ENCODE data around the gene TLE4. TPM values are rescaled to one million over a fixed set of nuclear protein-coding genes. Genes with fewer than 3 reads are reported as not detected.

TLE4 gene
- total RNA-seq, 2 donors from 2014 or later, result 9.7 to 130 TPM

DNA sequence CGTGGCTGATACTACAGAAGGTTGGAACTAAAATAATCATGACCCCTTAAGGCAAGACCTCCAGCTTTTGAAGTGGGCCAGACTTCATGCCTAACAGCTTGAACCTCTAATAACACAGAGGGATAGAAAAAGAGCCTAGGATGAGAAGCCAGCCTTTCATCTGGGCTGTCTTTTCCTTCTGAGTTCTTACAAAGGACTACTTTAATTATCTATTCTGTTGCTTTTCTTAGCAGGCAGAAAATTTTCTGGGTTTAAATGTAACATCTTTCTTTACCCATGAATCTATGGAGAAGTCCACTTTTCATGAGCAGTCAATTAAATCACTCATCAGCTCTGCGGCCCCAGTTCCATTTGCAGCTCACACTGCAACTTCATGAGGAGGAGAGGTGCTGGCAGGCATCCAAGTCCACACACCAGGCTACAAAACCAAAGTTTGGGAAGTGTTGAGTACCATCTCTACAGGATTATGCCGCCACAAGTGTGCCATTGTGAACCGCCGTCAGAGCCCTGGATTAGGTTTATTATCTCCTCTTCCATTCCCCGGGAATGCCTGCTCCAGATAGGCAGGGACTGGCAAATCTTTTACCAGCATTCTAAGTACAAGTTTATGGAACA lies 192.0 kb downstream of the TLE4 start:
- DNase-seq (ENCODE audit: low spot score), result no peak
- 82% methylated on average over 6 of the region's 6 CpGs for WGBS
- H3K4me3 ChIP-seq, result no peak overlapping the region
- H3K4me1 ChIP-seq (replicated peaks), result no peaks in the 10 kb centered on the region
- no peak for TF ChIP-seq POLR2AphosphoS5 (IDR thresholded peaks at IDR 0.05)
- no peak for TF ChIP-seq POLR2A (IDR thresholded peaks at IDR 0.05)
- TF ChIP-seq, protein P1, sequence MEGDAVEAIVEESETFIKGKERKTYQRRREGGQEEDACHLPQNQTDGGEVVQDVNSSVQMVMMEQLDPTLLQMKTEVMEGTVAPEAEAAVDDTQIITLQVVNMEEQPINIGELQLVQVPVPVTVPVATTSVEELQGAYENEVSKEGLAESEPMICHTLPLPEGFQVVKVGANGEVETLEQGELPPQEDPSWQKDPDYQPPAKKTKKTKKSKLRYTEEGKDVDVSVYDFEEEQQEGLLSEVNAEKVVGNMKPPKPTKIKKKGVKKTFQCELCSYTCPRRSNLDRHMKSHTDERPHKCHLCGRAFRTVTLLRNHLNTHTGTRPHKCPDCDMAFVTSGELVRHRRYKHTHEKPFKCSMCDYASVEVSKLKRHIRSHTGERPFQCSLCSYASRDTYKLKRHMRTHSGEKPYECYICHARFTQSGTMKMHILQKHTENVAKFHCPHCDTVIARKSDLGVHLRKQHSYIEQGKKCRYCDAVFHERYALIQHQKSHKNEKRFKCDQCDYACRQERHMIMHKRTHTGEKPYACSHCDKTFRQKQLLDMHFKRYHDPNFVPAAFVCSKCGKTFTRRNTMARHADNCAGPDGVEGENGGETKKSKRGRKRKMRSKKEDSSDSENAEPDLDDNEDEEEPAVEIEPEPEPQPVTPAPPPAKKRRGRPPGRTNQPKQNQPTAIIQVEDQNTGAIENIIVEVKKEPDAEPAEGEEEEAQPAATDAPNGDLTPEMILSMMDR (IDR thresholded peaks at IDR 0.05), result no peak
- H3K27ac ChIP-seq, result no peak overlapping the region
- H3K9me3 ChIP-seq, result no peaks in the 10 kb centered on the region
- H3K36me3 ChIP-seq, result no peaks in the 10 kb centered on the region
- intact Hi-C loops (cut with DNase I), result no loop called here
- no peaks in the 10 kb centered on the region for H3K27me3 ChIP-seq (replicated peaks; ENCODE audit: insufficient read depth)

DNA sequence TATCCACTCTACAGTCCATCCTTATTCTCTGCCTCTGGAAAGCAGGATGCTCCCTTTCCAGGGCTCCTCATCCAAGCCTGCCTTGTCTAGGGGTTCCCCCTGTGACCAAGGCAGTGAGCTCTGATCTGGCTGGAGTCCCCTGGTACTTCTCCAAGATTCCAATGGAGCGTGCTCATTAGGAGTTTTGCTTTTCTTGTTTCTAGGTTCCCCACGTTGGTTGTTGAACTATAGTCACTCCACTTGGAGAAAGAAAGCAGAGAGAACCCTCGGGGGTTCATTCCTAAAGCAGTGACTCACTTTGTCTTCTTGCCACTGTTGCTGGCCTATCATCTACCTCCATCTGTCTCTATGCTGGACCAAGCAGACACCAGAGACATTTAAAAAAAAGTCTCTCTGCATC lies 192.6 kb downstream of the TLE4 start:
- TF ChIP-seq, protein P1 (IDR thresholded peaks at IDR 0.05), result no peak
- no peak for TF ChIP-seq POLR2A (IDR thresholded peaks at IDR 0.05)
- no peak for TF ChIP-seq POLR2AphosphoS5 (IDR thresholded peaks at IDR 0.05)
- intact Hi-C loops (cut with DNase I), result no loop called here
- Histone ChIP-seq H3K36me3 (no peaks in the 10 kb centered on the region), H3K4me1 (replicated peaks) (no peaks in the 10 kb centered on the region), H3K27ac (no peak overlapping the region), H3K9me3 (no peaks in the 10 kb centered on the region), H3K27me3 (replicated peaks; ENCODE audit: insufficient read depth) (no peaks in the 10 kb centered on the region), H3K4me3 (no peak overlapping the region)
- no peak for DNase-seq (ENCODE audit: low spot score)
- 34% methylated on average over 3 of the region's 3 CpGs for WGBS

- Histone ChIP-seq H3K4me3 (no peak overlapping the region), H3K4me1 (replicated peaks) (no peaks in the 10 kb centered on the region), H3K27ac (no peak overlapping the region), H3K27me3 (replicated peaks; ENCODE audit: insufficient read depth) (no peaks in the 10 kb centered on the region), H3K9me3 (no peaks in the 10 kb centered on the region), H3K36me3 (no peaks in the 10 kb centered on the region)
- TF ChIP-seq, protein P1 (IDR thresholded peaks at IDR 0.05), result no peak
- no peak for TF ChIP-seq POLR2A (IDR thresholded peaks at IDR 0.05)
- TF ChIP-seq POLR2AphosphoS5 (IDR thresholded peaks at IDR 0.05), result no peak
- intact Hi-C loops (cut with DNase I), result no loop called here
- 60% methylated on average over 6 of the region's 6 CpGs for whole genome bisulfite sequencing
- no peak for DNase-seq (ENCODE audit: low spot score)
These were observed 193.7 kb downstream of the TLE4 start for GRCh38 chr9:79765466-79765865.

- H3K36me3 ChIP-seq, result no peaks in the 10 kb centered on the region
- WGBS, result 93% methylated on average over 5 of the region's 5 CpGs
- no peaks in the 10 kb centered on the region for H3K27me3 ChIP-seq (replicated peaks; ENCODE audit: insufficient read depth)
- intact Hi-C loops (cut with DNase I), result no loop called here
- DNase-seq (ENCODE audit: low spot score), result no peak
- H3K4me3 ChIP-seq, result no peak overlapping the region
- no peak overlapping the region for H3K27ac ChIP-seq
- TF ChIP-seq, protein P1 (IDR thresholded peaks at IDR 0.05), result no peak
- TF ChIP-seq POLR2AphosphoS5 (IDR thresholded peaks at IDR 0.05) (no peak), POLR2A (IDR thresholded peaks at IDR 0.05) (no peak)
- no peaks in the 10 kb centered on the region for H3K4me1 ChIP-seq (replicated peaks)
- H3K9me3 ChIP-seq, result no peaks in the 10 kb centered on the region
These were observed 194.3 kb downstream of the TLE4 start for GRCh38 chr9:79766091-79766490.

DNA sequence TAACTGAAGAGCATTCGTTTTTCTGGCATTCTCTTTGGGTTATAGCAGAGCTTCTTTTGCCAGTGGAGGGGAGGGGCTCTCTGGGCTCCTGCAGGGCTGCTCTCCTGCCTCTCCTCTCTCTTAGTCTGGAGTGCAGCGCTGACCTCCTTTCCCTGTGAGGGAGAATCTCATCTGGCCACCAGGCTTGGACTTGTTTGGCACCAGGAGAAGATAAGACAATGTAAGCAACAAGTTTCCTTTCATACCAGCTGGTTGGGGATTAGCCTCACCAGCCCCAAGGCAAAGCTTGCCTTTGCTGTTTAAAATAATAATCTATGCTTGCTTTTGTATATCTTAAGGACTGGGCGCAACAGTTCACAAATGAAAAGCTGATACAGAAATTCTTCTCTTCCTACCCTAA lies 196.4 kb downstream of the TLE4 start:
- no peak for TF ChIP-seq POLR2A (IDR thresholded peaks at IDR 0.05)
- TF ChIP-seq POLR2AphosphoS5 (IDR thresholded peaks at IDR 0.05), result no peak
- TF ChIP-seq, protein P1 (IDR thresholded peaks at IDR 0.05), result no peak
- Histone ChIP-seq H3K4me1 (replicated peaks) (no peaks in the 10 kb centered on the region), H3K27me3 (replicated peaks; ENCODE audit: insufficient read depth) (no peaks in the 10 kb centered on the region), H3K9me3 (no peaks in the 10 kb centered on the region), H3K4me3 (no peak overlapping the region), H3K27ac (no peak overlapping the region), H3K36me3 (no peaks in the 10 kb centered on the region)
- intact Hi-C loops (cut with DNase I), result no loop called here
- 39% methylated on average over 3 of the region's 3 CpGs for WGBS
- no peak for DNase-seq (ENCODE audit: low spot score)

Measured in prostate gland (tissue), 2 donors.